ENCODE measurements around the gene CRK.
"Not testable (repeated sequence)": the region's sequence is repeated elsewhere in the genome, so short reads cannot be mapped to it uniquely, and the experiment has no call there.

GRCh38 chr17:1450261-1450660, 5.8 kb downstream of the CRK start:
- not testable (repeated sequence) for TF ChIP-seq CTCF (IDR thresholded peaks at IDR 0.05; ENCODE audit: low read depth, low read length); EZH2phosphoT487 (IDR thresholded peaks at IDR 0.05; ENCODE audit: low read depth)

Measured in OCI-LY3 (cell line).